GM23248 (cell line): Measurements from ENCODE around the gene PAX6. TPM values are rescaled to one million over a fixed set of nuclear protein-coding genes. Genes with fewer than 3 reads are reported as not detected.

Source experiments
- DNase-seq: peaks from one replicate; pipeline ENCODE4 v3.0.0-alpha.2; 2015
- H2AFZ ChIP-seq: fragments of 200-600 bp; sonication (generic); 2 replicates; pipeline ENCODE4 v1.6.1; 2016; ENCODE audit warnings: antibody characterized with exemption
- H3F3A ChIP-seq: fragments of 200-600 bp; sonication (generic); 2 replicates; pipeline ENCODE4 v1.6.1; 2016; ENCODE audit warnings: mild to moderate bottlenecking, antibody characterized with exemption, mixed run types; ENCODE audit not compliant: insufficient read depth
- H3K27ac ChIP-seq: fragments of 200-600 bp; sonication (generic); 2 replicates; pipeline ENCODE4 v1.5.1; 2016; ENCODE audit warnings: mild to moderate bottlenecking
- H3K27me3 ChIP-seq: fragments of 200-600 bp; sonication (generic); replicated peaks from 2 replicates; pipeline ENCODE4 v1.6.1; 2016; ENCODE audit warnings: mild to moderate bottlenecking; ENCODE audit not compliant: insufficient read depth
- H3K36me3 ChIP-seq: fragments of 200-600 bp; sonication (generic); 2 replicates; pipeline ENCODE4 v1.6.1; 2016; ENCODE audit warnings: low read depth, mild to moderate bottlenecking
- H3K4me1 ChIP-seq: fragments of 200-600 bp; sonication (generic); 2 replicates; pipeline ENCODE4 v1.6.1; 2016; ENCODE audit warnings: mild to moderate bottlenecking; ENCODE audit not compliant: insufficient read depth
- H3K4me2 ChIP-seq: fragments of 200-600 bp; sonication (generic); one replicate; pipeline ENCODE4 v1.6.1; 2016; ENCODE audit warnings: mild to moderate bottlenecking; ENCODE audit not compliant: unreplicated experiment
- H3K4me3 ChIP-seq: fragments of 200-600 bp; sonication (generic); 2 replicates; pipeline ENCODE4 v1.5.1; 2016; ENCODE audit warnings: mild to moderate bottlenecking
- H3K79me2 ChIP-seq: fragments of 200-600 bp; sonication (generic); 2 replicates; pipeline ENCODE4 v1.6.1; 2016; ENCODE audit warnings: mild to moderate bottlenecking; ENCODE audit not compliant: insufficient read depth
- H3K9ac ChIP-seq: fragments of 200-600 bp; sonication (generic); 2 replicates; pipeline ENCODE4 v1.6.1; 2016; ENCODE audit warnings: mild to moderate bottlenecking
- H3K9me2 ChIP-seq: fragments of 200-600 bp; sonication (generic); 2 replicates; pipeline ENCODE4 v1.6.1; 2016; ENCODE audit warnings: mixed run types, mild to moderate bottlenecking, moderate library complexity; ENCODE audit not compliant: insufficient read depth
- H3K9me3 ChIP-seq: fragments of 200-600 bp; sonication (generic); one replicate; pipeline ENCODE4 v1.6.1; 2017; ENCODE audit warnings: low read depth
- H4K20me1 ChIP-seq: fragments of 200-600 bp; sonication (generic); 2 replicates; pipeline ENCODE4 v1.6.0; 2016; ENCODE audit not compliant: insufficient read depth
- EZH2 ChIP-seq: fragments of 200-600 bp; sonication (generic); IDR thresholded peaks from 2 replicates; pipeline ENCODE4 v1.6.1; 2018; ENCODE audit warnings: antibody characterized with exemption, mild to moderate bottlenecking; ENCODE audit not compliant: insufficient read depth, poor library complexity, severe bottlenecking
- EZH2phosphoT487 ChIP-seq: fragments of 200-600 bp; sonication (generic); IDR thresholded peaks from 2 replicates; pipeline ENCODE4 v1.6.1; 2018; ENCODE audit warnings: antibody characterized with exemption, moderate library complexity, mild to moderate bottlenecking, low read depth; ENCODE audit not compliant: insufficient read depth
- WGBS, 2 experiments: methylation state at CpG; one replicate each; pipeline ENCODE4 v1.1.6; 2015 to 2017; ENCODE audit warnings: low lambda C conversion rate in 2 of 2, low coverage in 1 of 2; ENCODE audit errors: missing lambda C conversion rate in 2 of 2; 5-methylcytosine and 5-hydroxymethylcytosine counted together
- in situ Hi-C: fragments of 300-500 bp; cut with MboI; formaldehyde crosslinking; loops from 2 replicates; pipeline ENCODE4 v1.15.0; 2020
- polyA plus RNA-seq: library from polyadenylated mRNA; unstranded; fragments of >200 nt; fragmentation: Nextera tagmentation; extraction: Ambion mirVana; gene quantifications from 2 replicates; pipeline ENCODE4 v1.2.1, GENCODE V29; 2016
- total RNA-seq: library from RNA; depleted of rRNA; stranded (reverse); fragments of >200 nt; shearing (Covaris generic); gene quantifications from 2 replicates; pipeline ENCODE4 v1.2.3, GENCODE V29; 2014

PAX6 gene
- total and polyA plus RNA-seq, 2 experiments from 2014 or later, result 0.21 TPM; not detected in 1

GRCh38 chr11:31770011-31770700 lies 41.0 kb downstream of the PAX6 start:
- no peak for DNase-seq
- WGBS, 2 experiments, result 94 to 95% methylated on average over 3 of the region's 3 CpGs
- H3K4me3 ChIP-seq, result no peak overlapping the region
- H2AFZ ChIP-seq, result no peak overlapping the region
- no peaks in the 10 kb centered on the region for H3K79me2 ChIP-seq
- no peak overlapping the region for H3K9ac ChIP-seq
- no peak for TF ChIP-seq EZH2
- TF ChIP-seq EZH2phosphoT487, result no peak
- in situ Hi-C loops, result no loop called here
- H3F3A ChIP-seq, result no peaks in the 10 kb centered on the region
- no peaks in the 10 kb centered on the region for H4K20me1 ChIP-seq
- no peak overlapping the region for H3K27ac ChIP-seq
- no peaks in the 10 kb centered on the region for H3K4me1 ChIP-seq
- no peaks in the 10 kb centered on the region for H3K27me3 ChIP-seq
- H3K4me2 ChIP-seq, result no peak overlapping the region
- no peaks in the 10 kb centered on the region for H3K9me2 ChIP-seq
- H3K9me3 ChIP-seq, result no peaks in the 10 kb centered on the region
- H3K36me3 ChIP-seq, result no peaks in the 10 kb centered on the region

GRCh38 chr11:31768749-31769640 lies 42.1 kb downstream of the PAX6 start:
- no peak for DNase-seq
- Histone ChIP-seq H3K4me2 (no peak overlapping the region), H3K9me3 (no peaks in the 10 kb centered on the region), H3K36me3 (no peaks in the 10 kb centered on the region), H4K20me1 (no peaks in the 10 kb centered on the region), H3K27me3 (no peaks in the 10 kb centered on the region), H3K4me3 (no peak overlapping the region), H3K27ac (no peak overlapping the region), H3K79me2 (no peaks in the 10 kb centered on the region), H3K9me2 (no peaks in the 10 kb centered on the region), H3F3A (no peaks in the 10 kb centered on the region), H3K4me1 (no peaks in the 10 kb centered on the region), H3K9ac (no peak overlapping the region), H2AFZ (no peak overlapping the region)
- TF ChIP-seq EZH2, result no peak
- TF ChIP-seq EZH2phosphoT487, result no peak
- in situ Hi-C loops, result no loop called here
- WGBS, 2 experiments, result 92 to 94% methylated on average over 9 of the region's 9 CpGs

GRCh38 chr11:31767685-31768084 lies 43.4 kb downstream of the PAX6 start:
- TF ChIP-seq EZH2phosphoT487 (no peak), EZH2 (no peak)
- no peak overlapping the region for H3K4me2 ChIP-seq
- no peak overlapping the region for H2AFZ ChIP-seq
- H3K9me3 ChIP-seq, result no peaks in the 10 kb centered on the region
- no peaks in the 10 kb centered on the region for H3K36me3 ChIP-seq
- no peaks in the 10 kb centered on the region for H3K79me2 ChIP-seq
- no peak for DNase-seq
- H4K20me1 ChIP-seq, result no peaks in the 10 kb centered on the region
- H3K4me3 ChIP-seq, result no peak overlapping the region
- no peaks in the 10 kb centered on the region for H3K27me3 ChIP-seq
- no peak overlapping the region for H3K27ac ChIP-seq
- H3K4me1 ChIP-seq, result no peaks in the 10 kb centered on the region
- in situ Hi-C loops, result no loop called here
- no peak overlapping the region for H3K9ac ChIP-seq
- no peaks in the 10 kb centered on the region for H3K9me2 ChIP-seq
- H3F3A ChIP-seq, result no peaks in the 10 kb centered on the region
- 96 to 100% methylated on average over 2 of the region's 2 CpGs for WGBS, 2 experiments

GRCh38 chr11:31767066-31767465 lies 44.1 kb downstream of the PAX6 start:
- H3K9ac ChIP-seq, result no peak overlapping the region
- H3K79me2 ChIP-seq, result no peaks in the 10 kb centered on the region
- no peak for TF ChIP-seq EZH2phosphoT487
- no peak for TF ChIP-seq EZH2
- H2AFZ ChIP-seq, result no peak overlapping the region
- WGBS, 2 experiments, result 95 to 97% methylated on average over 3 of the region's 3 CpGs
- no peak overlapping the region for H3K27ac ChIP-seq
- no peak overlapping the region for H3K4me3 ChIP-seq
- H3K9me3 ChIP-seq, result no peaks in the 10 kb centered on the region
- in situ Hi-C loops, result no loop called here
- no peaks in the 10 kb centered on the region for H3K9me2 ChIP-seq
- no peak for DNase-seq
- H3K4me2 ChIP-seq, result no peak overlapping the region
- no peaks in the 10 kb centered on the region for H3F3A ChIP-seq
- no peaks in the 10 kb centered on the region for H3K27me3 ChIP-seq
- H4K20me1 ChIP-seq, result no peaks in the 10 kb centered on the region
- H3K36me3 ChIP-seq, result no peaks in the 10 kb centered on the region
- H3K4me1 ChIP-seq, result no peaks in the 10 kb centered on the region
